Measurements from ENCODE around the gene ARRDC4.
"Not testable (repeated sequence)": the region's sequence is repeated elsewhere in the genome, so short reads cannot be mapped to it uniquely, and the experiment has no call there.

The ARRDC4 gene

DNA sequence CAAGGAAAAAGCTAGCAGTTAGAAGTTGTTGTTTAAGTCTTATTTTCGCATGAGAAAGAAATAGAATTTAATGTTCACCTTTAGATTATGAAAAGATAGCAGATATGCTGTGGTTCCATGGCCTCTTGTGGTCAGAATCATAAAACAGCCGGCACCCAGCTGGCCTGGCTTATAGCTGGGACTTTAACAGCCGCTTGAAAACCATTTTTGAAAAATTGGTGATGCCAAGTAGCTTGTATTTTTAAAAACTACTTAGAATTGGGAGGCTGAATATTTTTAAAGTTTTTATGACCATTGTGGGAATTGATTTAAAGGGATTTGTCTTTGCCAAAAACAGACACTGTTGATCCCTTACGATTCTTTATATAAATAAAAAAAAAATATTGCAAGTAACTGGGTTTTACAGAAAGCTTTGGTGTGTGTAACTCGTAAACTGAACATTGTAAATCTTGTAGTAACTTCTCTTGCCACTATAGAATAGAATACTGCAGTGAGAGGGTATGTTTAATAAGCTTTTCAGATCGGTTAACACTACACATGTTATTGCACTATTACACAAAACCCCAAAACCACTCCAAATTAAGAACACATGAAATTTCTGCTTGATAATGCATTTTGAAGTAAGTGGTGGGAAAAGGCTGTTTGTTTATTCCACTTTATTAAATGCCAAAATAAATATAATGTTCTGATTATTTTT, 6.6 kb downstream of the ARRDC4 start:
- no peak for DNase-seq

DNA sequence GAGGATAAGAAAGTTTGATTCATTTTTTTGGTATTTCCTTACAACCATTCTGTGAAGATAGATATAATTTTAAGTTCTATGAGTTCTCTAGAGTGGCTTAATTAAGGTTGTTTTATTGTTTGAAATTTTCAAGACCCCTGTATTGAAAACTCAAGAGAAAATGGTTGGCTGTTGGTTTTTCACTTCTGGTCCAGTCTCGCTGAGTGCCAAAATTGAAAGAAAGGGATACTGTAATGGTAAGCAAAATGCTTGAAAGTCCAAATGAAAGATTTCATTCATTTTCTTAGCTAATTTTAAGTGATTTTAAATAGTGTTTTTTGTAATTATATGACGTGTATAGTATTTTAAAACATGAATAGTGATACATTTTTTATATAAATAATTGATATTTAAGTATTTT, 7.4 kb downstream of the ARRDC4 start:
- no peak for DNase-seq

DNA sequence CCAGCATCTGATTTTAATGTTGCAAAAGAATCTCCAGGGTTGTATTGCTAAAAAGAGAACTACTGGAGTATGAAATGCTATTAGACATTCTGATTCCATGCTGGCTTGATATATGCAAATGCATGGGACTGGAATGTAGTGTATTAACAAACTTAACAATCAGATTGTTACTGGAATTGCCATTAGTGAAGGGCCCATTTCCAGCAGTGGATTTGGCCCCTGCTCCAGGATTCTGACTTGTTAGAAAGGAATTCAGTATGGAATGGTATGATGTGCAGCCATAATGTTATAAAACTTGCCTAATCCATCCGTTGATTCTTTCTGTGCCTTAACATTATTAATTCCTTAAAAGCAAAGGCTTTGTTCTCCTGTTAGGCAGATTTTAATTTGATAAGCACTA, 7.9 kb downstream of the ARRDC4 start:
- no peak for DNase-seq

DNA sequence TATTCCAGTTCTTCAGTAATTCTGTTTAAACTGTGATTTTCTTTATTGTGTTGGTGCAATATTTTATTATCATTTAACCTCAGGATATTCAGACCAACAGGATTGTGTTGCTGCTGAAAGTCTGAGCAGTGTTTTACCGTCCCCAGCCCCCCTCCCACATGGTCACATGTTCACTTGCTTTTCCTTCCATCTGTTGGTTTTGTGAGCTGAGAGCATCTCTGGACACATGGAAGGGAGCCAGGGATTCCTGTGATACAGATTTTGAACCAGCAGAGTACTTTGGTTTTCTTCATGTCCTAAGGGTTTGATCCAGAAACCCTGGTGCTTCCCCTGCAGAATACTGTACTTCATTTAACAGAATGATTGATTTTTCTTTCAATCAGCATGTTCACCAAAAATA, 11.9 kb downstream of the ARRDC4 start:
- no peak for DNase-seq

DNA sequence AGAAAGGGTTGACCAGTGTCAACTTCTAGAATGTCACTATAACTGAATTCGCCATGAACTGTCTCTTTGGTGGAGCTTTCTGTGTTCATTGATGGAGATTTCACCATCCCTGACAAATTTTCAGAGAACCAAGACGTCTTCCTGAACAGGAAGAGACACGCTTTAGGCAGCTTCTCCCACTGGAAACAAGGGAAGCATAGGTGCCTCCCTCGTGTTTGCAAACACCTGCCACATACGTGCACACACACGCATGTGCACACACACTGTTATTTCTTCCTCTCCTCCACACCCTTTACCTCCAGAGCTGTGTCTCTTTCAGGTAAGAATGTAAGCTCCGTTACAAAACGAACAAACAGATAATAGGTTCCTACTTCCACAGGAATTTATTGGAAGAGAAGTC, 15.6 kb downstream of the ARRDC4 start:
- no peak for DNase-seq

DNA sequence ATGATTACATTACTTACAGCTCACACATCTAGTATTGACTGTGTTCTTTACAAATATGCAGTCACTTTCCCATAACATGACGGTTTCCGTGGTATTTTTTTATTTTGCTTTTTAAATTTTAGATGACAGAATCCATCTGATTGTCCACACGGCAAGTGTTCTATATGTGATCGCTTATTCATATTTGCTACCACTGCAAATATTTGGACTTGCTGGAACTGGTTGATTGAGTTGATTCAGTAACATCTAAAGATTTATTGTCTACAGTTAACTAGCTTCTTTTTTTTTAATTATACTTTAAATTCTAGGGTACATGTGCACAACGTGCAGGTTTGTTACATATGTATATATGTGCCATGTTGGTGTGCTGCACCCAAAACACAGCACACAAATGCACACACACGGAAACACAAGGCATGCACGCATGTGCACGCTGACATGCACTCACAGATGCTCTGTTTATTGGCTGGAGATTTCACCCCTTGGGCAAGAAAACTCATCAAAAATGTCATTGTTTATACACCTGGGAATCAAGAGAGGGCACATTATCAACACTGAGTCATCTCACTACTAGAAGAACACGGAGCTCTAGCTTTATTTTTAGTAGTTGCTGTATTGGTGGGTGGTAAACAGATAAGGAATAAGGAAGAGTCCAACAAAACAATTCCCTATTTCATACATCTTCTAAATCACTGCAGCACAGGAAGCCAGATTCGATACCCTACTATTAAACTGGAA, 16.4 kb downstream of the ARRDC4 start:
- no peak for DNase-seq

DNA sequence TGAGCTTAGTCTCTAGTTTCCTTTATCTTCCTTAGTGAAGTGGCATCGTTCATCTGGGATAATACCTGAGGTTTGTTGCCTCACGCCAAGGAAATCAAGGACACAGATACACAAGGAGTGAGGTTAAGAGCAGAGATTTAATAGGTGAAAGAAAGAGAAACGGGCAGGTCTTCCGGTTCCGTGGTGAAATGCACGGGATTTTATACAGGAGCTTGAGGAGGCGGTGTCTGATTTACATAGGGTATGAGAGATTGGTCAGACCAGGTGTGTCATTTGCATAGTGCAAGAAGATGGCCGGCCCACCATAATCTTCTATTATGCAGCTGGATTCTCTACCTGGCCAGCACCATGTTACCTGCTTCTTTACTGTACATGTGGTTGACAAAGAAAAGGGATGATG, 17.2 kb downstream of the ARRDC4 start:
- no peak for DNase-seq

DNA sequence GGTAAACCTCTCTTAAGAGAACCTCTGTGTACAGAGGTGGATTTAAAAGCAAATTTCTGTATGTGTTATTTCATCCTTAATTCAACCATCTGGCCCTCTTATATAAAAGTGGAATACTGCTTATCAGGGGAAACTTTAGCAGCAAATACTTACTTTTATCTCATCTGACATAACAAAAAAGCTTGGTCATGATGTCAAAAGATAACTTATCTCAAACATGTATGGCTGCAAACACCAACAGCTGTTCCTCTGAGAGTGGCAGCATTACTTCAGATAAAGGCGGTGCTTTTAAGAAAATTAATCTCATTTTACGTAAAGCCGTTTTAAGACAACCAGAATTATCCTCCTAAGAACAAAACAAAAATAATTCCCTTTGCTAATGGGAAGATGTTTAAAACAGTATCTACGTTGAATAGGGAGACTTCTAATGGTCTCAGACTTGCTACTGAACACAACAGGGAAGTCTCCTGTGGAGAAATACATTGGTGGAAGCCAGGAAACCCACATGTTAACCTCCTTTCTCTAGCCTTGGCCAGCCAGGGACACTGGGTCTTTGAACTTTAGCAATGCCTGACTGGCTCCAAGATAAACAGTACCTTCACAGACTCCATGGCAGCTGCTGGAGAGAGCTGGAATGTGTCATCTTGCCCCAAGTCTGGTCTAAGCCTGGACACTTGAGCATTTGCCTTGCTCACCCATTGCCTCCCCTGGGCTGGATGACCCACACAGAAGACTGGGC, 18.1 kb downstream of the ARRDC4 start:
- no peak for DNase-seq

DNA sequence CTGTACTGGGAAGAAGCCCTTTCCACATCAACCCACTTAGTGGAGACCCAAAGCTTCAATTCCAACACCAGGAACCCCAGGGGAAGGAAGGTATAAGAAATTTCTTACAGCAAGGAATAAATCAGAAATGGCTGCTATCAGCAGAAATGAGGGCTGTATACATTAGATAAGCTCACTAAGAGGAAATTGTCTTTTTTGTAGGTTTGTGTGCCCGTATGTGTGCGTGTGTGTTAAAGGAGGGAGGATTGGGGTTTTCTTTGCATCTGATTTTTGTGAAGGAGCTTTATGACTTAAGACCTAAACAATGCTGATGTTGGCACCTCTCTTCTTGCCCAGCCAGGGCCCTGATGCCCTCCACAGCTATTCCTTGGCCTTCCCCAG, 18.6 kb downstream of the ARRDC4 start:
- DNase-seq = no peak

DNA sequence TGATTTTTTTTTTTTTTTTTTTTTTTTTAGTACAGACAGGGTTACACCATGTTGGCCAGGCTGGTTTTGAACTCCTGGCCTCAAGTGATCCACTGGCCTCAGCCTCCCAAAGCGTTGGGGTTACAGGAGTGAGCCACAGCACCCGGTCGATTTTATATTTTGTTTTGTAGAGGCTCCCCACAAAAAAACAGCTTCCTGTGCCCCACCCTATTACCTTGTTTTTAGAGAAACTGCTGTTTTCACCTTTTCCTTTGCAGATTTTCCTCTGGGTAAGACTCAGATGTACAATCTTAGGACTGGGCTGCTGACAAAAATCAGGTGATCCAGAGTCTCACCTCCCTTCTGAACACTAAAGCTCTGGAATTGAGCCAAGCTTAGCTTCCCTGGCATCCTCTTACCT, 20.6 kb downstream of the ARRDC4 start:
- DNase-seq = no peak

DNA sequence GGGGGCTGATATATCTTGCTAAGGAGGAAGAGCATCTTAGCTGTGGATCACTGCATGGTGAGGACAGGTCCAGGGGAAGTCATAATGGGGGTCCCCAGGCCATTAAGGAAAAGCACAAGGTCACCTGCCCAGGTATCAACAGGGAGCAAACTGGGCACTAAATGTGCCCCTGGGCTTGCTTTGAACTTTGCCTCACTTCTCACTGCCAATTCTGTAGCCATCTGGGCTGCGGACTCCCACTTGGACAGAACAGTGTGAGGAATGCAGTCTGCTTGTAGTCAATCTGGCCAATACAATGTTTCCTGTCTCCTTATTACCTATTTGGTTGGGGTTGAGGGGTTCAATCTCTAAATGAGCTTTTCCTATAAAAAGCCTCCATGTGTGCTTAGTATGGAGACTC, 21.3 kb downstream of the ARRDC4 start:
- no peak for DNase-seq

DNA sequence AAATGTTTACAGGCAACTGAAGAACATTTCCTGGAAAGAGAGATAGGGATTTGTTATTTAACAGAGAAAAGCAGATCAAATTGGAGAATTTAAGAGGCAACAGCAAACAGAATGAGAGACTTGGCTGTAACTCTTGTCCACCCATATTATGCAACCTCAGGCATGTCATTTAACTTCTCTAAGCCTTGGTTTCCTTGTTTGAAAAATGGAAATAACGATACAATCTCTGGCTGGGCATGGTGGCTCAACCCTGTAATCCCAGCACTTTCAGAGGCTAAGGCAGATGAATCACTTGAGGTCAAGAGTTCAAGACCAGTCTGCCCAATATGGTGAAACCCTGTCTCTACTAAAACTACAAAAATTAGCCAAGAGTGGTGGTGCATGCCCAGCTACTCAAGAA, 23.7 kb downstream of the ARRDC4 start:
- no peak for DNase-seq

DNA sequence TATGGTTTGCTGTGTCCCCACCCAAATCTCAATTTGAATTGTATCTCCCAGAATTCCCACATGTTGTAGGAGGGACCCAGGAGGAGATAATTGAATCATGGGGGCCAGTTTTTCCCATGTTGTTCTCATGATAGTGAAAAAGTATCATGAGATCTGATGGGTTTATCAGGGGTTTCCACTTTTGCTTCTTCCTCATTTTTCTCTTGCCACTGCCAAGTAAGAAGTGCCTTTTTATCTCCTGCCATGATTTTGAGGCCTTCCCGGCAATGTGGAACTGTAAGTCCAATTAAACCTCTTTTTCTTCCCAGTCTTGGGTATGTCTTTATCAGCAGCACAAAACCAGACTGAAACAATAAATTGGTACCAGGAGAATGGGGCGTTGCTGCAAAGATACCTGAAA, 25.5 kb downstream of the ARRDC4 start:
- not testable (repeated sequence) for DNase-seq

DNA sequence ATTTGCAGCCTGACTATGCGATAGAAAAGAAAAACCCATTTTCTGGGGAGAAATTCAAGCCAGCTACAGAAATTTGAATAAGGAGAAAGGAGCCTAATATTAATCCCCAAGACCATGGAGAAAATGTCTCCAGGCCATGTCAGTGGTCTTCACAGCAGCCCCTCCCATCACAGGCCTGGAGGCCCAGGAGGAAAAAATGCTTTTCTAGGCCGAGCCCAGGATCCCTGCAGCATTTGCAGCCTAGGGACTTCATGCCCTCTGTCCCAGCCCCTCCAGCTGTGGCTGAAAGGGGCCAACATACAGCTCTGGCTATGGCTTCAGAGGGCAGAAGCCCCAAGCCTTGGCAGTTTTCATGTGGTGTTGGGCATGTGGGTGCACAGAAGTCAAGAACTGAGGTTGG, 26.3 kb downstream of the ARRDC4 start:
- no peak for DNase-seq

DNA sequence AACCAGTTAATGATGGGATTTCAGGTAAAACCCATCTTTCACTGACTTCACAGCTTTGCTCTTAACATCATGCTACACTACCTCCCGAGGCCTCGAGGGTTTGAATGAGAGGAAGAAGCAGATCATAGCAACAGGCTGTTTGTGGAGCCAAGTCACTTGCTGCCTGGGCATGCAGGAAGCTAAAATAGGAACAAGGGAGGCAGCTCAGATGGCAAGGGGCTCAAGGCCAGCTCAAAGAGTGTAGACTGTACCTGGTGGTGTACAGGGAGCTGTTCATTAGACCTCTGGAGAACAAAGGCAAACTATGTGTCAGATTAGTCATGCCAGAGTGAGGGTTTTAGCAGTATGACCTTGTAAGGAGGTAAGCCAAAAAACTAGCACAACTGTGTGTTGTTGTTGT, 28.8 kb downstream of the ARRDC4 start:
- DNase-seq = no peak

DNA sequence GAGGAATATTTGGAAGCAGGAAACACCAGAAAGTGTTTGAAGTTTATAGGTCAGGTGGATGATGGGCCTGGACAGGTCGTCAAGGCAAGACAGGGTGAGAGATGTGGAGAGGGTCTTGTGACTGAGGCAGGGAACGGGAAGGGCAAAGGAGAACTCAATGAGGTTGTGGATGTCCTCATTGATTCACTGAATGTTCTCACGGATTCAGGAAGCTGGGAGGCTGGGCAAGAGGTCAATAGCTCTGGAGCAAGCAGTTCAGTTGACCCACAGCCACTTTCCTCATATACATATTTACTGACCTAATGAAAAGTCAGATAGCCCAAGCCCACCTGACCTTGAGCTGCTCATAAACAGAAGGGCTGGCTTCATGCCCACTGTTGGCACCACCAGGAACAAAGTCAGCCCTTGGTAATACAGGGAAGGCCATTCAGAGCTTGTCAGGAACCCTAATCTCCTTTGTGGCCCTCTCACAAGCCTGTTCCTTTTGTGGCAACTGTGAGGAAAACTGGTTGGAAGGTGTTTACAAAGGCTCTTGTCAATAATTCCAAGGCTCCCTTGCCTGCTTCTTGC, 31.6 kb downstream of the ARRDC4 start:
- no peak for DNase-seq

DNA sequence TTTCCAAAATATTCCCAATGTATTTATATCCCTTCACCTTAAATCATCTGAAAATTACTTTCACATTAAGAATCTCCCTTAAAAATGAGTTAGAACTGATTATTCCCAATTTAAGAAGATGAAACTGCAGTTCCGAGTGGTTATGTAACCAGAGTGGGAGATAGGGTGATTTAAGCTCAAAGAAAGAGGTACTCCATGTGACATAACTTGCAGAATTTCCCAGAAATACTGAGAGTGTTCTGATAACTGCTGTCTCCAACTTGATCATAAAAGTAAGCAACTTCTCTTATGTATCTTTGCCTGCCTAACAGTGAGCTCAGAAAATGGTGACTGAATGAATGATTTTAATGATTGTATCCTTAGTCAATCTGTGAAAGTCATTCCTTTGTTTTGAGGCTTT, 32.3 kb downstream of the ARRDC4 start:
- DNase-seq = no peak

DNA sequence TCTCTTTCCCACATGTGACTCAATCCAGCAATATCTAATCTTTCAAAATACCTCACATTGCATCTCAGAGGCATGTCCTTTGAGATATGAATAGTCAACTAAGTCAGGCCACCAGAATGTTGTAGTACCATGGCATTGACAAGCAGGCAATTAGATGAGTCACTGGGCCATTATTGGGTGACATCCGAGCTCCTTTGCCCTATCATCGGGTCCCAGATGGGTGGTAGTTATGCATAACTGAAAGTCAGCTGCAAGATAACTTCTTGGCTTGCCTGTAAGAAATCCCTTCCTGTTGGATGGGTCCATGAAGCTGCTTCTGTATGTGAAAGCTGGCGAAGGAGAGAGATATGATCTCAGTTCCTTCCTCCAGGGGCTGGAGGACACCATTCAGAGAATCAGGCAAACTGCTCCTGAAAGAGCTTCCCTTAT, 32.8 kb downstream of the ARRDC4 start:
- DNase-seq = no peak

DNA sequence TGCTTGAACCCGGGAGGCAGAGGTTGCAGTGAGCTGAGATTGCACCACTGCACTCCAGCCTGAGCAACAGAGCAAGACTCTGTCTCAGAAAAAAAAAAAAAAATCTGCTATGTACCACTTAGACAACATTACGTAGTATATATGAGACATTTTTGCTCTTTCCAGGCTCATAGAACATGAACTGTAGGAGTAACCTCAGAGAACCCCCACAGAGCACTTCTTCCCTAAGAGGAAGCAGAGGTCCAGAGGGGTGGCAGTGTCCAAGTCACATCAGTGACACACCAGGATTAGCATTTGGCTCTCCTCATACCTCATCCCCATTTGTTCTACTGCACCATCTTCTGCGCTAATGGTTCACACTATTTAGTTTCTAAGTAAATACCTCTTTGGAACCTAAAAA, 33.7 kb downstream of the ARRDC4 start:
- DNase-seq = no peak

DNA sequence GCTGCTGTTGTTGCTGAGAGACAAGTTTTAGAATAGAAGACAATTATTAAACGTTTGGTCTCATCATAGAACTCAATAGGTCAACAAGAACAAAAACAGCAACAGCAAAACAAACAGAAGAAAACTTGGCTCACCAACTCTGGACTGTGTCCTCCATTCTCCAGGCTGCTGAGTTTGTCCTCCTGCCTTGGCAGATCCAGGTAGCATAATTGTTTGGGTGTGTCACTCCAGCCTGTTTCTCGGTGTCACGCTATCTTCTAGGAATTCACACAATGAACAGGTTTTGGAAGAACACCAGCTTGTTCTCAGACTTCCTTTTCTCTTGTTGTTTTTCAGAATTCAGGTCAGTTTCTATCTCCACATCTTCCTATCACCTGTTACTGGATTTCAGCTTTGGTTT, 34.7 kb downstream of the ARRDC4 start:
- no peak for DNase-seq

DNA sequence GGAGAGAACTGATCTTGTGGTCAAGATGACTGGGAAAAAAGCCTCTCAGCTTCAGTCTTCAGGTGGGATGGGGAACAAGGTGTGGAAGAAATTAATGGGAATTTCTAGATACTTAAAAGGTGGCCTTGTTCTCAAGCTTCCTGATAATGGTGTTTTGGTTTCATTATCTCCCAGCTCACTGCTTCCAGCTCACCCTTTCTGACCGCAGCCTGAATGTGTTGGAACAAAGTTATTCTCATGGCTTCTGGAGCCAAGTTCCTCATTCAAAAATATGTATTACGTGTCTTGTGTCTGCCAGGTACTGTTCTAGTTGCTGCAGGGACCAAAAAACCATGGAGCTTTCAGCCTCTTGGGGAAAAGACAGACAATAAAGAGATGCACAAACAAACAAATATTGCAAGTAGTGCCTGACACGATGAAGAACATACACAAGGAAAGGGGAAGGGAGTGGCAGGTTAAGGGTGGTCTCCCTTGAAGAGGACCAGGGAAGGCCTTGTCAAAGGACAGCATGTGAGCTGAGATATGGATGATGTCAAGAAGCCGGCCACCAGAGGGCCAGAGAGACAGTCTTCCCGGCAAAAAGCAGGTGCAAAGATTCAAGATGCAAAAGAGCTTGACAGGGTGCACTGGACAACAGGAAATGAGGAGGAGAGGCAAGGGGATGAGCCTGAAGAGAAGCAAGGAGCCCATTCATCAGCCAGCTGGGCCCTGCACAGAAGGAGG, 35.5 kb downstream of the ARRDC4 start:
- DNase-seq = no peak

DNA sequence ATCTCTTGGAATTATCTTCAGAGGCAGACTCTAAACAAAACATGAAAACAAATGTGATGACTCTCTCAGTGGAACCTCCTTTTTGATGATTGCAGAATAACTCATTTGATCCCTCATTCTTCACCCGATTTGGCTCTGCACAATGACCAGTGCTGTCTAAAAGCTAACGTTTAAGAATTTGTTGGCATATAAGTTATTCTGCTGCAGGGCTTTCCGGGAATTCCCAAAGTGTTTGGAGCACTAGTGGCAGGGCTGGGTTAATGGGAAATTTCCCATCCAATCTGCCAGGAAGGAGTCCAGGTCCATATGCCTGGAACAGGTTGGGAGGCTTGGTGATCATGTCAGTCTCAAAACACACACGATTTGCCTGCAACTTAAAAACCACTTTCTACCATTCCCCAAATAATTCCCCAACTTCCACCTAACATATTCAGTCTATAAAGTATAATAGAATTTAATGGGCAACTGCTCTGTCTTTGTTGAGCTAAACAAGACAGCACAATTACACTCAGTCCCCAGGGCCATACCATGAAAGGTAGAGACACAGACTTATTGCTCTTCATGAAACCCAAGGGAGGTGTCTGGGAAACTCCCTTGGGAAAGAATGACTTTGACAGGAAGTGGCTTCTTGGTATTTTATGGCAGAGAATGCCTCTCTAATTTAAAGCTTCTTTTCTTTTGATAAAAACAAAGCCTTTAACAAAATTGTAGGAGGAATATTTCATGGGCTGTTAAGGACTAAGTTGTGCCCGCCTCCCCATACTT, 38.0 kb downstream of the ARRDC4 start:
- DNase-seq = no peak

All from NCI-H1092 (cell line).